HL-60 (cell line): ENCODE measurements around the gene IL1RAPL2.

ENCODE experiments used
- CTCF ChIP-seq: IDR thresholded peaks from one replicate; pipeline ENCODE4 v1.5.1; 2011; ENCODE audit warnings: low read length, control low read depth, inconsistent platforms; ENCODE audit not compliant: insufficient read depth
- GABPA ChIP-seq: IDR thresholded peaks from 2 replicates; pipeline ENCODE4 v1.6.1; 2012; ENCODE audit warnings: low read depth
- POLR2AphosphoS5 ChIP-seq: IDR thresholded peaks from 2 replicates; pipeline ENCODE4 v1.6.1; 2012; ENCODE audit warnings: low read depth
- REST ChIP-seq: IDR thresholded peaks from 2 replicates; pipeline ENCODE4 v1.6.1; 2012; ENCODE audit warnings: low read depth; ENCODE audit not compliant: insufficient replicate concordance
- SPI1 ChIP-seq: IDR thresholded peaks from 2 replicates; pipeline ENCODE4 v1.6.1; 2012; ENCODE audit warnings: low read depth, mild to moderate bottlenecking, borderline replicate concordance

- TF ChIP-seq REST, result no peak
- TF ChIP-seq CTCF, result no peak
- no peak for TF ChIP-seq GABPA
- no peak for TF ChIP-seq POLR2AphosphoS5
- TF ChIP-seq SPI1, result no peak
These were observed 1080.8 kb downstream of the IL1RAPL2 start for GRCh38 chrX:105646592-105647372.
